Neuronal stem cell (in vitro differentiated cells): ENCODE results near the gene IFNE.
"Not testable (repeated sequence)": the region's sequence is repeated elsewhere in the genome, so short reads cannot be mapped to it uniquely, and the experiment has no call there.

Experiments
- DNase-seq: peaks from one replicate; pipeline ENCODE4 v3.0.0-alpha.2; 2013; ENCODE audit warnings: low spot score
- H2AFZ ChIP-seq: one replicate; pipeline ENCODE4 v1.6.1; 2013; ENCODE audit warnings: mild to moderate bottlenecking, low read length, inconsistent platforms
- H2AK5ac ChIP-seq: 2 replicates; pipeline ENCODE4 v1.6.1; 2013; ENCODE audit warnings: low read depth, mild to moderate bottlenecking, inconsistent platforms, low read length, moderate library complexity, mixed read lengths
- H2BK120ac ChIP-seq: 2 replicates; pipeline ENCODE4 v1.6.1; 2013; ENCODE audit warnings: low read depth, mild to moderate bottlenecking, inconsistent platforms, low read length, moderate library complexity, mixed read lengths
- H2BK12ac ChIP-seq: one replicate; pipeline ENCODE4 v1.6.1; 2013; ENCODE audit warnings: low read length, inconsistent platforms
- H2BK15ac ChIP-seq: 2 replicates; pipeline ENCODE4 v1.6.1; 2013; ENCODE audit warnings: mild to moderate bottlenecking, low read length, inconsistent platforms, mixed read lengths
- H2BK5ac ChIP-seq: one replicate; pipeline ENCODE4 v1.6.1; 2013; ENCODE audit warnings: inconsistent platforms, mild to moderate bottlenecking, low read length, moderate library complexity
- H3K14ac ChIP-seq: one replicate; pipeline ENCODE4 v1.6.1; 2013; ENCODE audit warnings: low read length, inconsistent platforms
- H3K18ac ChIP-seq: 2 replicates; pipeline ENCODE4 v1.6.1; 2013; ENCODE audit warnings: low read length, inconsistent platforms
- H3K23ac ChIP-seq: 2 replicates; pipeline ENCODE4 v1.6.1; 2013; ENCODE audit warnings: low read depth, mild to moderate bottlenecking, mixed read lengths, low read length, inconsistent platforms; ENCODE audit not compliant: poor library complexity
- H3K27ac ChIP-seq: replicated peaks from 3 replicates; pipeline ENCODE4 v1.5.1; 2013; ENCODE audit warnings: low read length, inconsistent platforms
- H3K27me3 ChIP-seq, 3 experiments: 2 replicates each; pipeline ENCODE4 v1.6.1; 2013; ENCODE audit warnings: low read length in 3 of 3, mild to moderate bottlenecking in 2 of 3, inconsistent platforms in 1 of 3, low read depth in 1 of 3, mixed read lengths in 1 of 3, moderate library complexity in 1 of 3; ENCODE audit not compliant: control insufficient read depth in 3 of 3, insufficient read depth in 3 of 3
- H3K36me3 ChIP-seq, 2 donors: replicated peaks in 1 of 2; 2 replicates each; pipeline ENCODE4 v1.6.1; 2013; ENCODE audit warnings: low read length in 2 of 2; ENCODE audit not compliant: control insufficient read depth in 2 of 2, insufficient read depth in 2 of 2
- H3K4ac ChIP-seq: 2 replicates; pipeline ENCODE4 v1.6.1; 2013; ENCODE audit warnings: inconsistent platforms, mild to moderate bottlenecking, low read length, moderate library complexity
- H3K4me1 ChIP-seq, 2 donors: 1 replicate in 1 of 2; 2 replicates in 1 of 2; pipeline ENCODE4 v1.6.1; 2013; ENCODE audit warnings: low read length in 2 of 2, low read depth in 1 of 2; ENCODE audit not compliant: control insufficient read depth in 2 of 2, insufficient read depth in 1 of 2
- H3K4me2 ChIP-seq: one replicate; pipeline ENCODE4 v1.6.1; 2013; ENCODE audit warnings: mild to moderate bottlenecking, low read length, inconsistent platforms; ENCODE audit not compliant: insufficient read depth, poor library complexity, severe bottlenecking
- H3K4me3 ChIP-seq, 2 donors: 2 replicates each; pipeline ENCODE4 v1.5.1; 2013; ENCODE audit warnings: low read length in 2 of 2, mild to moderate bottlenecking in 2 of 2, inconsistent platforms in 1 of 2, moderate library complexity in 1 of 2
- H3K79me1 ChIP-seq: one replicate; pipeline ENCODE4 v1.6.1; 2013; ENCODE audit warnings: low read depth, mild to moderate bottlenecking, inconsistent platforms, low read length, moderate library complexity
- H3K9ac ChIP-seq: one replicate; pipeline ENCODE4 v1.6.1; 2013; ENCODE audit warnings: mild to moderate bottlenecking, low read depth, low read length, inconsistent platforms; ENCODE audit not compliant: poor library complexity
- H3K9me3 ChIP-seq, 2 donors: replicated peaks in 1 of 2; 2 replicates each; pipeline versions ENCODE3 to v1.6.1; 2013; ENCODE audit warnings: low read length in 2 of 2, mild to moderate bottlenecking in 2 of 2, inconsistent platforms in 1 of 2, low read depth in 1 of 2, mixed read lengths in 1 of 2, moderate library complexity in 1 of 2; ENCODE audit not compliant: control insufficient read depth in 2 of 2, insufficient read depth in 1 of 2
- H4K8ac ChIP-seq: one replicate; pipeline ENCODE4 v1.6.1; 2013; ENCODE audit warnings: low read depth, mild to moderate bottlenecking, inconsistent platforms, low read length, moderate library complexity
- H4K91ac ChIP-seq: one replicate; pipeline ENCODE4 v1.6.1; 2013; ENCODE audit warnings: low read length, low read depth, mild to moderate bottlenecking, inconsistent platforms; ENCODE audit not compliant: poor library complexity
- WGBS, 2 donors: extraction: QIAGEN DNeasy Blood & Tissue Kit; methylation state at CpG; one replicate each; pipeline ENCODE4 v1.1.7; 2013; ENCODE audit warnings: missing lambda C conversion rate in 2 of 2, mixed read lengths in 1 of 2; ENCODE audit not compliant: insufficient read length in 2 of 2, insufficient replicate concordance in 1 of 2; ENCODE audit errors: extremely low coverage in 2 of 2; 5-methylcytosine and 5-hydroxymethylcytosine counted together

The IFNE gene

GRCh38 chr9:21450733-21451394 lies 31.2 kb downstream of the IFNE start:
- no CpG with 5 or more reads among the region's 4 CpGs for WGBS, 2 donors
- no peaks in the 10 kb centered on the region for H3K9me3 ChIP-seq
- no peak for DNase-seq

GRCh38 chr9:21449312-21449711 lies 32.8 kb downstream of the IFNE start:
- H4K8ac ChIP-seq, H3K4me1 ChIP-seq, H2AK5ac ChIP-seq, DNase-seq, H3K4me2 ChIP-seq, H3K23ac ChIP-seq, H3K14ac ChIP-seq, H3K9me3 ChIP-seq, H2BK5ac ChIP-seq, H3K18ac ChIP-seq, H3K27ac ChIP-seq, H2BK120ac ChIP-seq, H3K9ac ChIP-seq, H3K4ac ChIP-seq, H2BK12ac ChIP-seq, H3K4me3 ChIP-seq, H3K36me3 ChIP-seq, H2AFZ ChIP-seq, H2BK15ac ChIP-seq, H4K91ac ChIP-seq, H3K79me1 ChIP-seq, H3K27me3 ChIP-seq: not testable (repeated sequence)
- no CpG with 5 or more reads among the region's 5 CpGs for WGBS, 2 donors

More at GRCh38 chr9:21450733-21451394, 31.2 kb downstream of the IFNE start:
- H4K8ac ChIP-seq = no peak overlapping the region
- no peak overlapping the region for H2BK5ac ChIP-seq
- no peak overlapping the region for H2BK120ac ChIP-seq
- H2AFZ ChIP-seq = no peak overlapping the region
- H3K9ac ChIP-seq = no peak overlapping the region
- H4K91ac ChIP-seq = no peak overlapping the region
- H3K23ac ChIP-seq = no peak overlapping the region
- H3K4ac ChIP-seq = no peak overlapping the region
- H2BK12ac ChIP-seq = no peak overlapping the region
- H2BK15ac ChIP-seq = no peak overlapping the region
- H3K4me1 ChIP-seq = peaks cover 0 to 4% of the 10 kb centered on the region in 2 donors
- H3K4me2 ChIP-seq = no peak overlapping the region
- no peaks in the 10 kb centered on the region for H3K79me1 ChIP-seq
- H3K14ac ChIP-seq = no peak overlapping the region
- no peak overlapping the region for H3K18ac ChIP-seq
- H2AK5ac ChIP-seq = no peak overlapping the region
- no peak overlapping the region for H3K4me3 ChIP-seq
- H3K27me3 ChIP-seq = no peaks in the 10 kb centered on the region
- H3K36me3 ChIP-seq = no peaks in the 10 kb centered on the region
- no peak overlapping the region for H3K27ac ChIP-seq

GRCh38 chr9:21443849-21444625 lies 38.1 kb downstream of the IFNE start:
- H3K27me3 ChIP-seq = no peaks in the 10 kb centered on the region
- H3K36me3 ChIP-seq = no peaks in the 10 kb centered on the region
- H3K4me1 ChIP-seq = no peaks in the 10 kb centered on the region
- H3K23ac ChIP-seq = no peak overlapping the region
- no peak overlapping the region for H3K14ac ChIP-seq
- WGBS, 2 donors = no CpG with 5 or more reads among the region's 4 CpGs
- no peaks in the 10 kb centered on the region for H3K79me1 ChIP-seq
- no peak overlapping the region for H3K18ac ChIP-seq
- H4K91ac ChIP-seq = no peak overlapping the region
- H3K9ac ChIP-seq = no peak overlapping the region
- peaks cover 0 to 2% of the 10 kb centered on the region in 2 donors for H3K9me3 ChIP-seq
- no peak for DNase-seq
- no peak overlapping the region for H2AFZ ChIP-seq
- no peak overlapping the region for H3K4me3 ChIP-seq
- no peak overlapping the region for H3K4ac ChIP-seq
- no peak overlapping the region for H3K27ac ChIP-seq
- H2BK5ac ChIP-seq = no peak overlapping the region
- no peak overlapping the region for H4K8ac ChIP-seq
- no peak overlapping the region for H2BK120ac ChIP-seq
- no peak overlapping the region for H3K4me2 ChIP-seq
- no peak overlapping the region for H2BK12ac ChIP-seq
- no peak overlapping the region for H2AK5ac ChIP-seq
- no peak overlapping the region for H2BK15ac ChIP-seq

GRCh38 chr9:21440139-21440538 lies 42.0 kb downstream of the IFNE start, which contains the start of gene IFNA1:
TSS of gene IFNA1 (plus strand) at chr9:21440439. CDS start at chr9:21440508, 69 bp downstream.
- no peak within 1 kb of the TSS for H3K9ac ChIP-seq
- H3K4me2 ChIP-seq = no peak within 1 kb of the TSS
- DNase-seq = no peak
- no peak within 1 kb of the TSS for H4K8ac ChIP-seq
- no peak within 1 kb of the TSS for H3K23ac ChIP-seq
- H2BK120ac ChIP-seq = no peak within 1 kb of the TSS
- H3K18ac ChIP-seq = no peak within 1 kb of the TSS
- H2BK15ac ChIP-seq = no peak within 1 kb of the TSS
- WGBS, 2 donors = no CpG with 5 or more reads among the region's 4 CpGs
- H2BK5ac ChIP-seq = no peak within 1 kb of the TSS
- H2BK12ac ChIP-seq = no peak within 1 kb of the TSS
- H4K91ac ChIP-seq = no peak within 1 kb of the TSS
- H3K4ac ChIP-seq = no peak within 1 kb of the TSS
- no peak within 1 kb of the TSS for H3K4me3 ChIP-seq
- no peak within 1 kb of the TSS for H3K14ac ChIP-seq
- H3K27ac ChIP-seq = no peak within 1 kb of the TSS
- H3K36me3 ChIP-seq = no peaks in the 10 kb centered on the region
- H2AK5ac ChIP-seq = no peak within 1 kb of the TSS
- H3K27me3 ChIP-seq = no peaks in the 10 kb centered on the region
- H2AFZ ChIP-seq = no peak within 1 kb of the TSS
- H3K4me1 ChIP-seq = no peaks in the 10 kb centered on the region
- peaks cover 0 to 2% of the 10 kb centered on the region in 2 donors for H3K9me3 ChIP-seq
- no peaks in the 10 kb centered on the region for H3K79me1 ChIP-seq
